ENCODE data around the gene KLHL35. TPM values are rescaled to one million over a fixed set of nuclear protein-coding genes. Genes with fewer than 3 reads are reported as not detected.

Gene KLHL35
- total RNA-seq, 1 donor from 2014 or later: 0.77 TPM

- H3K27me3 ChIP-seq (ENCODE audit: insufficient read depth, low read length): no peaks in the 10 kb centered on the region
- peaks cover 3% of the 10 kb centered on the region for H3K36me3 Mint-ChIP-seq (ENCODE audit: low read depth, unreplicated experiment)
- peaks cover 57% of the 10 kb centered on the region for H3K27me3 Mint-ChIP-seq (ENCODE audit: low read depth, unreplicated experiment)
These were observed 8.2 kb upstream of the KLHL35 start for GRCh38 chr11:75440960-75441803.

GRCh38 chr11:75439495-75440120, 6.6 kb upstream of the KLHL35 start:
- Histone ChIP-seq H3K4me3 (ENCODE audit: insufficient read depth, low read depth, low read length) (no peak overlapping the region), H3K9me3 (ENCODE audit: insufficient read depth, low read depth, low read length) (no peaks in the 10 kb centered on the region), H3K79me2 (ENCODE audit: insufficient read depth, low read length) (no peaks in the 10 kb centered on the region), H3K36me3 (ENCODE audit: insufficient read depth, low read length) (no peaks in the 10 kb centered on the region), H3K4me1 (ENCODE audit: insufficient read depth, low read length) (no peaks in the 10 kb centered on the region), H3K27me3 (ENCODE audit: insufficient read depth, low read length) (no peaks in the 10 kb centered on the region), H4K20me1 (ENCODE audit: insufficient read depth, low read length) (no peaks in the 10 kb centered on the region), H2AFZ (ENCODE audit: low read depth, low read length) (no peak overlapping the region), H3K27ac (ENCODE audit: low read depth, low read length) (no peak overlapping the region), H3K4me2 (ENCODE audit: low read length) (no peak overlapping the region), H3K9ac (ENCODE audit: low read length) (no peak overlapping the region)
- Mint-ChIP-seq H3K9me3 (ENCODE audit: unreplicated experiment) (no peaks in the 10 kb centered on the region), H3K36me3 (ENCODE audit: low read depth, unreplicated experiment) (peaks cover 3% of the 10 kb centered on the region), H3K27ac (ENCODE audit: unreplicated experiment) (no peak overlapping the region), H3K4me1 (ENCODE audit: low read depth, unreplicated experiment) (no peaks in the 10 kb centered on the region), H3K4me3 (ENCODE audit: unreplicated experiment) (no peak overlapping the region), H3K27me3 (ENCODE audit: low read depth, unreplicated experiment) (peaks cover 52% of the 10 kb centered on the region)
- no peak for FAIRE-seq
- DNase-seq (ENCODE audit: low read depth): no peak
- TF ChIP-seq CTCF (IDR thresholded peaks at IDR 0.05; ENCODE audit: insufficient read depth, low read depth, low read length) (no peak), EZH2 (IDR thresholded peaks at IDR 0.05; ENCODE audit: insufficient read depth, low read length) (no peak)

More at GRCh38 chr11:75440960-75441803, 8.2 kb upstream of the KLHL35 start:
- no peak overlapping the region for H3K4me3 ChIP-seq (ENCODE audit: insufficient read depth, low read depth, low read length)
- no peaks in the 10 kb centered on the region for H3K4me1 ChIP-seq (ENCODE audit: insufficient read depth, low read length)
- TF ChIP-seq CTCF (IDR thresholded peaks at IDR 0.05; ENCODE audit: insufficient read depth, low read depth, low read length) (no peak), EZH2 (IDR thresholded peaks at IDR 0.05; ENCODE audit: insufficient read depth, low read length) (no peak)
- H3K9ac ChIP-seq (ENCODE audit: low read length): no peak overlapping the region
- H3K4me3 Mint-ChIP-seq (ENCODE audit: unreplicated experiment): no peak overlapping the region
- no peak overlapping the region for H2AFZ ChIP-seq (ENCODE audit: low read depth, low read length)
- no peaks in the 10 kb centered on the region for H3K9me3 ChIP-seq (ENCODE audit: insufficient read depth, low read depth, low read length)
- FAIRE-seq (no peak), DNase-seq (ENCODE audit: low read depth) (no peak)
- no peak overlapping the region for H3K27ac Mint-ChIP-seq (ENCODE audit: unreplicated experiment)
- H3K9me3 Mint-ChIP-seq (ENCODE audit: unreplicated experiment): no peaks in the 10 kb centered on the region
- H3K79me2 ChIP-seq (ENCODE audit: insufficient read depth, low read length): no peaks in the 10 kb centered on the region
- H3K36me3 ChIP-seq (ENCODE audit: insufficient read depth, low read length): no peaks in the 10 kb centered on the region
- no peaks in the 10 kb centered on the region for H4K20me1 ChIP-seq (ENCODE audit: insufficient read depth, low read length)
- H3K27ac ChIP-seq (ENCODE audit: low read depth, low read length): no peak overlapping the region
- H3K4me1 Mint-ChIP-seq (ENCODE audit: low read depth, unreplicated experiment): no peaks in the 10 kb centered on the region
- H3K4me2 ChIP-seq (ENCODE audit: low read length): no peak overlapping the region

Measured in astrocyte (in vitro differentiated cells and primary cell).